SK-N-SH (cell line): ENCODE data around the gene PRRC2A.

Experiments
- MXI1 ChIP-seq: IDR thresholded peaks from 2 replicates; pipeline ENCODE4 v1.6.1; 2012; ENCODE audit warnings: mild to moderate bottlenecking, low read depth, low read length, improper control_type of control experiment
- TF ChIP-seq, protein P1 (sequence below): IDR thresholded peaks from 2 replicates; pipeline ENCODE4 v1.4.0; 2012; ENCODE audit warnings: low read depth

DNA sequence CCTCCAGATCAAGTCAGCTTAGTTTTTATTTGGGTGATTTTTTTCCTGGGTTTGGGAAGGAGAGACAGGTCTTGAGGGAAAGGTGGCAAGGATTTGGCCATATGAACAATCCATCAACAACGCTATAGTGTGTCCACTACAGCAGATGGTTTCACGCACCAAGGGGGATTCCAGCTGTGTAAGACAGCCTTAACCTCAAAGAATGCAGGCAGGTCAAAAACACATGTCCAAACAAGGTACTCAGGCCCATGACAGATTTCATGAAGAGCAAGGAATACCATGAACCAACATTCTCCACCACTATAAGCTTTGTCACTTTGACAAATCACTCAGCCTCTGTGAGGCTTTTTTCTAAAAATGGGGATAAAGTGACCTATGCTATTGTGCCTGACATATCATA lies 3.5 kb upstream of the PRRC2A start:
- TF ChIP-seq, protein P1, sequence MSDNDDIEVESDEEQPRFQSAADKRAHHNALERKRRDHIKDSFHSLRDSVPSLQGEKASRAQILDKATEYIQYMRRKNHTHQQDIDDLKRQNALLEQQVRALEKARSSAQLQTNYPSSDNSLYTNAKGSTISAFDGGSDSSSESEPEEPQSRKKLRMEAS, result no peak
- TF ChIP-seq MXI1, result no peak
